CD4-positive, alpha-beta T cell treated with Interleukin-10 for 1 hour (primary cell): ENCODE data around the gene GOLIM4.

Experiments
- DNase-seq: peaks from one replicate; pipeline ENCODE4 v3.0.0-alpha.2; 2020

GOLIM4 gene

DNA sequence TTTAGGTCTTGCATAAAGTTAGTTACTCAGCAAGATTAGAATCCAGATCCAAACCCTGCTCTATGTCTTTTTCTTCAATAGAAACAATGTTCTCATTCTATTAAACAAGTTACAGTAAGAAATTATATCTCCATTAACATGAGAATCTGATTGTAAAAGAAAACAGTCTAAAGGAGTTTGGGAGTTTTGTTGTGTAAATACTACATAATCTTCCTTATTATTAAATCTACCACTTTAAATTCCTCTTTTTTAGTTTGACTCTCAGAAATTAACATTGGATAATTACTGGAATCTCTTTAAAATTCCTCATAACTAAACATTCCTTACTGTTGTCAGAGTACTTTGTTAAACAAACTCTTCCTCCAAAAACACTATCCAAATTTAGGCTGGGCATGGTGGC lies 1.7 kb upstream of the GOLIM4 start:
- DNase-seq: no peak

DNA sequence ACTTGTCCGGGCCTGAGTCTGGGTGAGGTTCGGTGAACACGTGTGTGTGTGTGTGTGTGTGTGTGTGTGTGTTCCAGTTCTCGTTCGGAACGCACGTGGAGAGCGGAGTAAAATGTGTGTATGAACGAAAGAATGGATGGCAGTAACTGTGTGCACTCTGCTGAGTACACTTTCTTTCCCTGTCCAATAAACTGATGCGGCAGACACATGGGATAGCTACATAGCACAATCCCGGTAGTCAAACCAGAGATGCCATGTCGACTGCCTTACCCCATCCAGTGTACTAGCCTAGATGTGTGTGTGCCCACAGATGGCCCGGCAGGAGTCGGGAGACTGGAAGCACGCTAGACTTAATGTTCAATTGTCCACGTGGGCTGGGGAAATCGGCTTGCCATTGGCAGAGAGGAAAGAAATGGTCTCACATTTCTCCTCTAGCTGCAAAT lies 507 bp upstream of the GOLIM4 start:
- DNase-seq: peak; percentile 2

- peak; percentile 22 for DNase-seq
These were observed 680 bp downstream of the GOLIM4 start for GRCh38 chr3:168094877-168095610.

GRCh38 chr3:168094580-168094876 lies 1.2 kb downstream of the GOLIM4 start:
- DNase-seq: no peak

DNA sequence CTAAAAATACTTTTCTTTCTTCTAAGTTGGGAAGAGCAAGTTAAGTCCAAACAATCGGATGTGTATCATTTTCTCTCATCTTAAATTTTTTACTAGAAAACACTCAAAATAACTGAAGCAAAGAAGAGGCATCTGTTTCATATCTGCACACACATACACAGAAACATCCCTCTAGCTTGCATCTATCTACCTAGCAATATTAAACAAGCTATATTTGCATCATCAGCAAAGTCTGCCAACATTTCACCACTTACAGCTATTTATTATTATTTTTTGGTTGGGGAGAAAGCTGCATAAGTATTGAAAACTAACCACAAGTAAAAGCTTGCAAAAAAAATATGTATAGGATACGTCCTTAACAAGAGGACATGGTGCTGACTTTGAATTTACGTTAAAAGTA lies 1.9 kb downstream of the GOLIM4 start:
- no peak for DNase-seq

DNA sequence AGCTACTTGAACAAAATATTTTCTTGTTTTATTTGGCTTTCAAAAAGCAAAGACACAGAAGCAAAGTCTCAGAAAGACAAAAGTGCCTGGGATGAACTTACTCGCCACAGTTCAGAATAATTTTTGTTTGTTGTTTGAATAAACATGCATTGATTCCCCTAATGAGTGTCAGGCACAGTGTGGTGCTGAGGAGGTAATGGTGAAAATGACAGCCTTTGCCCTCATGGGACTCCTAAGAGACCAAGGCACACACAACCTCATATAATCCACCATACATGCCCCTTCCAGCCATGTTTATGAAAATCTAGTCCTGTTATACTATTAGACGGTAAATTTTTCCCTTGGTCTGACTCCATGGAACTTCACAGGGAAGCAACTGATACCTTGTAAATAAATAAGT lies 2.5 kb downstream of the GOLIM4 start:
- DNase-seq: no peak

- no peak for DNase-seq
These were observed 3.8 kb downstream of the GOLIM4 start for GRCh38 chr3:168091941-168092340.

GRCh38 chr3:168091302-168091858 lies 4.3 kb downstream of the GOLIM4 start:
- DNase-seq: no peak

DNA sequence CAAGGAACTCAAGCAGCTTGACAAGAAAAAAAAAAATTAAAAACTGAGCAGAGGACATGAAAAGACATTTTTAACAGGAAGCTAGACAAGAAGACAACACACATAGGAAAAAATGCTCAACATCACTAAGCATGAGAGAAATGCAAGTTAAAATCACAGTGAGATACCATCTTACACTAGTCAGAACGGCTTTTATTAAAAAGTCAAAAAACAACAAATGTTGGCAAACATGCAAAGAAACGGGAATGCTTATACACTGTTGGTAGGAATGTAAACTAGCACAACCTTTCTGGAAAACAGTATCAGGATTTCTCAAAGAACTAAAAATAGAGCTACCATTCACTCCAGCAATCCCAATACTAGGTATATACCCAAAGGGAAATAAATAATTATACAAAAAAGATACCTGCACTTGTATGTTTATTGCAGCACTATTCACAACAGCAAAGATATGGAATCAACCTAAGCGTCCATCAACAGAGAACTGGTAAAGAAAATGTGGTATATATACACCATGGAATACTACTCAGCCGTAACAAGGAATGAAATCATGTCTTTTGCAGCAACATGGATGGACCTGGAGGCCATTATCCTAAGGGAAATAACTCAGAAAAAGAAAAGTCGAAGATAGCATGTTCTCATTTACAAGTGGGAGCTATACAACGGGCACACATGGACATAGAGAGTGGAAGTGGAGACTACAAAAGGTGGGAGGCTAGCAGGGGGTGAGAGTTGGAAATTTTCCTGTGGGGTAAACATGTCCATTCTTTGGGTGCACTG lies 5.2 kb downstream of the GOLIM4 start:
- DNase-seq: no peak

GRCh38 chr3:168089179-168089771 lies 6.4 kb downstream of the GOLIM4 start:
- no peak for DNase-seq

GRCh38 chr3:168088106-168088720 lies 7.5 kb downstream of the GOLIM4 start:
- no peak for DNase-seq

DNA sequence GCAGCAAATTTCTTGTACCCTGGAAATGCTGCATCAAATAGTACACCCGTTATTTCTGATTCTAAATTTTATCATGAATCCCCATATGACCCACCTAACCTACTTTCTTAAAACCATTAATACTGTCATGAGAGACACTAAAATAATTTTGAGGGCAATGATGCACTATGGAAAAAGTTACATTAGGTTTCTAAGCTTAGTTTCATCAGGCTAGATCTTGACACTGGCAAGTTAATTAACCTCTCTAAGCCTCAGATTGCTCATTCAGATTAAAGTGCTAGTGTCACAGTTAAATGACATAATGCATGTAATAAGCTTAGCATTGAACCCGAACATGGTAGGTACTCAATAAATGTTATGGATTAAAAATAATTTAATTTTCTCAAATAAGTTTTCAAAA lies 8.2 kb downstream of the GOLIM4 start:
- no peak for DNase-seq

DNA sequence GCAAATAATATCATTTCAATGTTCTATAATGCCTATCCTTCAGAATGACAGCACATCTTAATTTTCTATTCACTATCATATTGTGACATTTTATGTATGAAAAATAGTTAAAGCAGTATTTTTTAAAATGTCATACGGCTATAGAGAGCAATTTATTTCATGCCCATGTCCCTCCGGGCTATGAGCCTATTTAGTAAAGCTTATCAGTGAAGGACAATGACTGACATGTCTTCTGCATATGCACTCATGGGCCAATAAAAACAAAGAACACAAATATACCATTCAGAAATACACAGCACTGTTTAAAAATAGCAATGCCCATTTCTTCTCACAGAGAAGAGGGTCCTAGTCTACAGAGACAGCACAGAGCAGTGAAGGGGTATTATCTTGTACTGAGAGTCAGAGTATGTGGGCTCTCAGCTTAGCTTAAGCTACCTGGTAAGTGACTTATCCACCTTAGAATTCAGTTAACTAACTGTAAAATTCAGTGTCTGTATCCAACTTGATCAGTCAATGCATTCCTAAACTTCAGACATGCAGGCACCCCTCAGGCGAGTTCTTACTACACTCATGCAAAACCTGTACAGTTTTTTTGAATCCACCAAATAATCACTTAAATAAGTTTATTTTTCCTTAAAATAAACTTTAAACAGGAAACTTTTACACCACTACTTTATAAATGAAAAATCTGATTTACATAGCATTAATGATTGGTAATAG lies 9.0 kb downstream of the GOLIM4 start:
- DNase-seq: no peak

GRCh38 chr3:168085491-168086119 lies 10.1 kb downstream of the GOLIM4 start:
- DNase-seq: no peak

GRCh38 chr3:168083906-168084305 lies 11.8 kb downstream of the GOLIM4 start:
- no peak for DNase-seq

GRCh38 chr3:168081856-168082255 lies 13.9 kb downstream of the GOLIM4 start:
- no peak for DNase-seq

- DNase-seq: no peak
These were observed 14.5 kb downstream of the GOLIM4 start for GRCh38 chr3:168081171-168081771.

DNA sequence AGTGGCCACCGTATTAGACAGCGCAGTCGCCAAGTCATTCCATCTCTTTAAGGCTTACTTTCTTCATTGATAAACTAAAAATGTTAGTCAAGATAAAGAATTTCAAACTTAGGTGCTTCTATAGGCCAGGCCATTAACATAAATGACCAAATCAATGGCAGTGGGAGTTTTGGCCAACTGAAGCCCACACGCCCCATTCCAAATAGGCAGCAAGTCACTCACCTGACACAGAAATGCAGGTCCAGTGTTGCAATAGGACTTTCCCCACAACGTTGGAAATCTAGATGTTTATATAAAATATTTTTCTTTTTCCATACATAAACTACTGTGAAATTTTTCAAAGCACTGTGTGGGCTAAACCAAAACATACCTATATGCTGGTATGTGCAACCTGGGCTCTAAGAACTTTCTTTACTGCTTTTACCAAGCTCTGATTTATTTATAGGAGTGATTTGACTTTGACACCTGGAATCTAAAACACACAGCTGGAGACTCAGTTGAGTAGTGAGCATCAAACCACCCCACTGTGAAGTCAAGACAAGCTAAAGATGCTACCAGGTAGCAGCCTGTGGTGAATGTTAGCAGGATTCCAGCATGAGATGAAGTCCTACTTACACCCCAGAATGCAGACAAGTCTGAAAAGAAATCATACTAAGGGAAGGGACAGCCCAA lies 15.1 kb downstream of the GOLIM4 start:
- DNase-seq: no peak

DNA sequence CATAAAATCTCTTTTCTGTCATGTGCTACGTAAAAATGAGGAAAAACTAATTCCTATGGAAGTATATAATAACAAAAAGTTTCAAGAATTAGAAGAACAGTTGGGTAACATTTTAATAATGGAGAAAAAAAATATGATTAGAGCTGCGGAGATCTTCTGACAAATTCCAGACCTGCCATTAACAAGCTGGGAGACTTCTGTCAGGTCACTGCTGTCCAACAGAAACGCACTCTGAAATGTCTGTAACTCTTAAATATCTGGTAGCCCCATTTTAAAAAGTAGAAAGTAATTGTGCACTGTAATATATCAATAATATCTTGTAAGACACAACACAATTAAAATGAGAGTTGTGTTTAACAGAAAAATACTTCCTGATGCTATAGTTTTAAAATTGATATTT lies 15.7 kb downstream of the GOLIM4 start:
- no peak for DNase-seq

DNA sequence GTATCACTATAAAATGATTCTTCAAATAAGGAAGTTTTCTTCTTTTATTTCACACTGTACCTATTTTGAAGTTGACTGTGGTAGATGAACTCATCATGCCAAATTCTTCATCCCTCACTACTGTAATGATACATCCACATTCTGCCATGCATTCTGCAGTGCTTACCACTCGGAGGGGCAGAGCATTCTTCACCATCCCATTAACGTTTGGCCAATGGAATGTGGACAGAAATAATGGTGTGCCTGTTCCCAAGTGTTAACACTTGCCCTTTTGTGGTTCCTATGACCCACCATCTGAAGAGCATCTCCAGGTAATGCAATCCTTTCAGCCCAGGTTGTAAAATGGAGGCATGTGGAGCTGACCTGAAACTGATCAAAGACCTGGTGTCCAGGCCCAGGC lies 18.6 kb downstream of the GOLIM4 start:
- no peak for DNase-seq
